Transverse colon (tissue), 4 donors: Measurements from ENCODE around the gene MARK2. TPM values are rescaled to one million over a fixed set of nuclear protein-coding genes. Genes with fewer than 3 reads are reported as not detected.

Experiments used
- DNase-seq: peaks from one replicate; pipeline ENCODE4 v3.0.0-alpha.2; 2019
- H3K27ac ChIP-seq, 4 donors: fragments of 200-600 bp; sonication (generic); 2 replicates each; pipeline ENCODE4 v1.5.1; 2016 to 2018; ENCODE audit warnings: inconsistent platforms in 4 of 4
- H3K27me3 ChIP-seq: fragments of 200-600 bp; sonication (generic); 2 replicates; pipeline ENCODE4 v1.5.1; 2017; ENCODE audit warnings: inconsistent platforms
- H3K36me3 ChIP-seq, 4 donors: fragments of 200-600 bp; sonication (generic); 2 replicates each; pipeline ENCODE4 v1.5.1; 2017 to 2019; ENCODE audit warnings: inconsistent platforms in 4 of 4
- H3K4me1 ChIP-seq, 4 donors: fragments of 200-600 bp; sonication (generic); 2 replicates each; pipeline ENCODE4 v1.5.1; 2017 to 2020; ENCODE audit warnings: inconsistent platforms in 4 of 4
- H3K4me3 ChIP-seq, 4 donors: fragments of 200-600 bp; sonication (generic); 1 replicate in 1 of 4; 2 replicates in 3 of 4; pipeline versions ENCODE4 v1.5.1 to v1.6.1; 2017 to 2019; ENCODE audit warnings: inconsistent platforms in 4 of 4
- H3K9me3 ChIP-seq, 2 donors: fragments of 200-600 bp; sonication (generic); 2 replicates each; pipeline ENCODE4 v1.5.1; 2017 to 2019; ENCODE audit warnings: inconsistent platforms in 2 of 2
- EP300 ChIP-seq: sonication (generic); formaldehyde crosslinking; IDR thresholded peaks from one replicate; pipeline ENCODE4 v1.6.1; 2017; ENCODE audit warnings: antibody characterized with exemption, low read depth
- POLR2A ChIP-seq: fragments of 450-650 bp; IDR thresholded peaks from one replicate; pipeline ENCODE4 v1.6.1; 2016; ENCODE audit warnings: antibody characterized with exemption, mild to moderate bottlenecking, moderate library complexity
- POLR2AphosphoS5 ChIP-seq, 3 donors: sonication (generic); formaldehyde crosslinking; IDR thresholded peaks; one replicate each; pipeline ENCODE4 v1.6.1; 2016; ENCODE audit warnings: antibody characterized with exemption in 3 of 3
- WGBS, 2 donors: methylation state at CpG; one replicate each; pipeline ENCODE4 v1.1.5; 2018; ENCODE audit warnings: low coverage in 1 of 2; 5-methylcytosine and 5-hydroxymethylcytosine counted together
- in situ Hi-C, 4 donors: fragments of 200-750 bp; cut with MboI; loops; one replicate each; pipeline versions ENCODE4 v1.15.0 to v1.15.1; 2017; ENCODE audit warnings: low sequenced_read_pairs in 3 of 4, low pct_ligation_motif_present in 1 of 4, low pct_unique_long_range_greater_than_20kb in 1 of 4
- intact Hi-C: fragments of 100-400 bp; cut with DNase I; formaldehyde crosslinking; loops from one replicate; pipeline ENCODE4 v1.15.1; 2023; ENCODE audit warnings: low total_unique reads
- total RNA-seq, 4 donors: library from RNA; depleted of rRNA; stranded (reverse); fragments of >200 nt; gene quantifications; one replicate each; pipeline ENCODE4 v1.1.0, GENCODE V29; 2016
- TF ChIP-seq, protein P1 (sequence below), 5 experiments: fragments of 200-600 bp in 3 of 5; fragments of 450-650 bp in 2 of 5; sonication (generic) in 3 of 5; IDR thresholded peaks; 1 replicate in 2 of 5; 2 replicates in 3 of 5; pipeline ENCODE4 v1.5.1; 2016 to 2017; ENCODE audit warnings: antibody characterized with exemption in 5 of 5, inconsistent platforms in 3 of 5, mild to moderate bottlenecking in 2 of 5, moderate library complexity in 1 of 5

Gene MARK2
- total RNA-seq, 4 donors from 2014 or later, result 33.0 to 106 (median 77.8) TPM

DNA sequence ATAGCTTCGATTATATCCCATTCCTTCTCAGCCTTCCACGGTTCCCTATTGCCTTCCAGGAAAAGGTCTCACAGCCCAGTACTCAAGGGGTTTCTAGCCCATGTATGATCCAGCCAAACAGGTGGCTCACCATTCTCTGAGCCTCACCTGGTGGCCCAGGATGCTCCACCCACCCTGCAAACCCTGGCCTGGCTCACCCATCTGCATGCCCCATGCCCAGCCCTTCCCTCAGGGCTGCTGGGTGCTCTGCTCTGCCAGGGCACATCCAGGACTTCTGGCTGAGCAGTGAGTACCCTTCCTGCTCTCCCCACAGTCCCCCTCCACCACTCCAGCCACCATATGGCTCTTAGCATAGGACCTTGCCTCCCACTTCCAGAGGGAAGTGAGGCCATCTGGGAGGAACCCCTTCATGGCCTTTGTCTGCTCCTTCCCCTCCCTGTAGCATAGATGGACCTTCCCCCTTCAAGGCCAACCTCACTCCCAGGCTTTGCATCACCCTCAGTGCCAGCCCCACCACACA, 83.8 kb downstream of the MARK2 start:
- Histone ChIP-seq H3K9me3 (no peaks in the 10 kb centered on the region), H3K36me3 (no peaks in the 10 kb centered on the region), H3K27ac (no peak overlapping the region), H3K4me1 (peaks cover 27 to 31% (median 31%) of the 10 kb centered on the region in 4 donors), H3K27me3 (no peaks in the 10 kb centered on the region), H3K4me3 (no peak overlapping the region)
- 62% methylated on average over 2 of the region's 2 CpGs; no CpG with 5 or more reads in 1 of the 2 donors for WGBS, 2 donors
- TF ChIP-seq, protein P1, sequence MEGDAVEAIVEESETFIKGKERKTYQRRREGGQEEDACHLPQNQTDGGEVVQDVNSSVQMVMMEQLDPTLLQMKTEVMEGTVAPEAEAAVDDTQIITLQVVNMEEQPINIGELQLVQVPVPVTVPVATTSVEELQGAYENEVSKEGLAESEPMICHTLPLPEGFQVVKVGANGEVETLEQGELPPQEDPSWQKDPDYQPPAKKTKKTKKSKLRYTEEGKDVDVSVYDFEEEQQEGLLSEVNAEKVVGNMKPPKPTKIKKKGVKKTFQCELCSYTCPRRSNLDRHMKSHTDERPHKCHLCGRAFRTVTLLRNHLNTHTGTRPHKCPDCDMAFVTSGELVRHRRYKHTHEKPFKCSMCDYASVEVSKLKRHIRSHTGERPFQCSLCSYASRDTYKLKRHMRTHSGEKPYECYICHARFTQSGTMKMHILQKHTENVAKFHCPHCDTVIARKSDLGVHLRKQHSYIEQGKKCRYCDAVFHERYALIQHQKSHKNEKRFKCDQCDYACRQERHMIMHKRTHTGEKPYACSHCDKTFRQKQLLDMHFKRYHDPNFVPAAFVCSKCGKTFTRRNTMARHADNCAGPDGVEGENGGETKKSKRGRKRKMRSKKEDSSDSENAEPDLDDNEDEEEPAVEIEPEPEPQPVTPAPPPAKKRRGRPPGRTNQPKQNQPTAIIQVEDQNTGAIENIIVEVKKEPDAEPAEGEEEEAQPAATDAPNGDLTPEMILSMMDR (IDR thresholded peaks at IDR 0.05), result no peak
- TF ChIP-seq POLR2A (no peak), EP300 (no peak), POLR2AphosphoS5 (IDR thresholded peaks at IDR 0.05) (no peak)
- DNase-seq, result no peak
- intact Hi-C loops, result loop anchor here (5.0 kb wide), 1 partner anchor 75 kb away; no protein-coding TSS in a partner anchor
- in situ Hi-C loops, result no loop called here

DNA sequence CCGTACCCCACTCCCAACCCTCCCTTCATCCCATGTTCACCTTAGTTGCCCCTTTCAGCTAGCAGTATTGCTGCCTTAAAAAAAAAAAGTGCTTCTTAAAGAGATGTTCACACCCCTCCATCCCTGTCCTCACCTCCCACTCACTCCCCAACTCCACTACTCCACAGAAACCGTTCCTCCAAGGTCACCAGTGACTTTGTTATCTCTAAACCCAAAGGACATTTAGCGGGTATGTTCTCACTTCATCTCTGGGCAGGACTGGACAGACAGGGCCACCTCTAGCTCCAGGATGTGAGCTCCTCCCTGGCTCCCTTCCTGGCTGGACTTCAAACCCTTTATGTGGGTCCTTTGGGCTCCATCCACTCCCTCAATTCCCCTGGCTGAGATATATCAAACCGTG, 84.4 kb downstream of the MARK2 start:
- no peak overlapping the region for H3K4me3 ChIP-seq
- TF ChIP-seq, protein P1 (IDR thresholded peaks at IDR 0.05), result no peak
- H3K36me3 ChIP-seq, result no peaks in the 10 kb centered on the region
- intact Hi-C loops, result loop anchor here (5.0 kb wide), 1 partner anchor 76 kb away; no protein-coding TSS in a partner anchor
- peaks cover 21 to 25% (median 25%) of the 10 kb centered on the region in 4 donors for H3K4me1 ChIP-seq
- no peak for DNase-seq
- in situ Hi-C loops, result no loop called here
- WGBS, 2 donors, result 54 to 62% methylated on average over 4 of the region's 4 CpGs
- H3K9me3 ChIP-seq, result no peaks in the 10 kb centered on the region
- no peaks in the 10 kb centered on the region for H3K27me3 ChIP-seq
- no peak overlapping the region for H3K27ac ChIP-seq

DNA sequence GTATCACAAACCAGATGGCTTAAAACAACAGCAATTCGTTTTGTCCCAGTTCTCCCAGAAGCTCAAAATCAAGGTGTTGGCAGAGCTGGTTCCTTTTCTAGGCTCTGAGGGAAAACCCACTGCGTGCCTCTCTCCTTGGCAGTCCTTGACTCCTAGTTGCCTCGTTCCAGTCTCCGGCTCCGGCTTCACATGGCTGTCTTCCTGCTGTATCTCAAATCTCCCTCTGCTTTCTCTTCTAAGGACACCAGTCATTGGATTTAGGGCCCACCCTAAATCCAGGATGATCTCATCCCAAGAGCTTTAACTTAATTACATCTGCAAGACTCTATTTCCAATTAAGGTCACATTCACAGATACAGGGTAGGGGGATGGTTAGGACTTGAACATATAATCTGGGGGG, 90.7 kb downstream of the MARK2 start:
- intact Hi-C loops, result no loop called here
- TF ChIP-seq POLR2A (no peak), EP300 (no peak), POLR2AphosphoS5 (IDR thresholded peaks at IDR 0.05) (no peak)
- TF ChIP-seq, protein P1 (IDR thresholded peaks at IDR 0.05), result no peak
- WGBS, 2 donors, result 86 to 98% methylated on average over 5 of the region's 5 CpGs
- H3K4me1 ChIP-seq, result no peaks in the 10 kb centered on the region
- DNase-seq, result no peak
- no peak overlapping the region for H3K27ac ChIP-seq
- no peaks in the 10 kb centered on the region for H3K27me3 ChIP-seq
- no peaks in the 10 kb centered on the region for H3K36me3 ChIP-seq
- H3K4me3 ChIP-seq, result no peak overlapping the region
- no peaks in the 10 kb centered on the region for H3K9me3 ChIP-seq
- in situ Hi-C loops, result no loop called here

DNA sequence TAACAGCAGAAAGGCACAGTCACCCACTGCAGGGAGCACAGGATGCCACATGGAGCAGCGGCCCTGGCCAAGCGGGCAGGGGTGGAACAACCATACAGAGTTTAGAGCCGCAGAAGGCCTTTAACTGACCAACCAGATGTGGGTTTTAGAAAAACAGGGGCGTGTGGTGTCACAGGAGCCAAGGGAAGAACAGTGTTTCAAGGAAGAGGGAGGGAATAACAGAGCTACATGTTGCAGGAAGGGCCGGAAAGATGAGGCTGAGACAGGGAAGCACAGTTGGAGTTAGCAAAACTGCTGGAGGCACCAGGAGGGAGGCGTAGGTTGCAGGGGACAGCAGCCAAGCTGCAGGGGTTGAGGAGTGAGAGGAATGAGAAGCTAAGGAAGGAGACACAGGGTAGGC, 92.1 kb downstream of the MARK2 start:
- no peak overlapping the region for H3K27ac ChIP-seq

More for the DNA sequence above, 92.1 kb downstream of the MARK2 start:
- no peak for TF ChIP-seq POLR2AphosphoS5 (IDR thresholded peaks at IDR 0.05)
- TF ChIP-seq, protein P1 (IDR thresholded peaks at IDR 0.05), result no peak
- no peak for TF ChIP-seq POLR2A
- TF ChIP-seq EP300, result no peak
- Histone ChIP-seq H3K27me3 (no peaks in the 10 kb centered on the region), H3K4me1 (no peaks in the 10 kb centered on the region), H3K4me3 (no peak overlapping the region), H3K36me3 (no peaks in the 10 kb centered on the region), H3K9me3 (no peaks in the 10 kb centered on the region)
- no peak for DNase-seq
- 63 to 78% methylated on average over 6 of the region's 6 CpGs for WGBS, 2 donors
- in situ Hi-C loops, result no loop called here
- intact Hi-C loops, result no loop called here
